ENCODE measurements around the gene KIFBP. TPM values are rescaled to one million over a fixed set of nuclear protein-coding genes. Genes with fewer than 3 reads are reported as not detected.

The KIFBP gene
- total RNA-seq, 1 experiment from 2014 or later = 37.3 TPM

- in situ Hi-C loops (cut with HindIII; ENCODE audit: low pct_unique_long_range_greater_than_20kb, low sequenced_read_pairs) = no loop called here
- no peak for DNase-seq (ENCODE audit: low read depth)
Observed at GRCh38 chr10:69062901-69063300, 74.3 kb downstream of the KIFBP start.

DNA sequence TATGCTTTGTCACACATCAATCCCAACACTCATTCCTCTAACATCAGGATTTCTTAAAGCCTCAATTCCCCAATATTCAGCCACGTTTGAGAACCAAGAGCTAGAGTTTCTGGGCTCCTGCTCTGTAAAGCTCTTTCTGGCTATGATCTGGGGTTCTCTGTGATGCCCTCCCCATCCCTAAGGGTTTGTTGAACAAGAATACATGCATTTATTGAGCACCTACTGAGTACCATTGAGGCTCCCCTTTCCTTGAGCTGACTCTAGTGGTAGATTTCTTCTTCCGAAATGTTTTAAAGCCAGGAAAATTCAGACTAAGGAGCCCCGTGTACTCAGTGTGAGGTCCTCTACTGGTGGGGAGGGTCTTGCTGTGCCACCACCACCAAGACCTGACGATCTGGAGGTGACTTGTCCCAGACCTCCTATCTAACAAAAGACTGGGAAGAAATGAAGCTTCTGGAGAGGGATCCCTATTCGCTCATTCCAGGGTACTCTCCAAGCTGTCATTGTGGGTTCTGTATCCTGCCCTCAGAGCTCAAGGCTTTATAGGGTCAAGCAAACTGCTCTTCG lies 76.2 kb downstream of the KIFBP start:
- no peak for DNase-seq (ENCODE audit: low read depth)
- in situ Hi-C loops (cut with HindIII; ENCODE audit: low pct_unique_long_range_greater_than_20kb, low sequenced_read_pairs) = no loop called here

- peak; percentile 16 for DNase-seq (ENCODE audit: low read depth)
- in situ Hi-C loops (cut with HindIII; ENCODE audit: low pct_unique_long_range_greater_than_20kb, low sequenced_read_pairs) = no loop called here
Observed at GRCh38 chr10:69065406-69066361, 77.1 kb downstream of the KIFBP start.

Other genes starting within 250 kb of the KIFBP start
- 0.68 TPM in 1 of 2 replicates, not detected in the other for gene STOX1, start 161.3 kb upstream of the KIFBP start, total RNA-seq (2014; rRNA removed; shearing (Covaris generic); ENCODE audit: low replicate concordance)
- gene DDX50, start 87.5 kb upstream of the KIFBP start, total RNA-seq (2014; rRNA removed; shearing (Covaris generic); ENCODE audit: low replicate concordance) = 17.2 and 29.2 TPM in 2 replicates
- gene DDX21, start 32.6 kb upstream of the KIFBP start, total RNA-seq (2014; rRNA removed; shearing (Covaris generic); ENCODE audit: low replicate concordance) = 26.4 and 32.4 TPM in 2 replicates
- 288 and 293 TPM in 2 replicates for gene SRGN, start 99.3 kb downstream of the KIFBP start, total RNA-seq (2014; rRNA removed; shearing (Covaris generic); ENCODE audit: low replicate concordance)
- 20.1 and 25.2 TPM in 2 replicates for gene VPS26A, start 135.4 kb downstream of the KIFBP start, total RNA-seq (2014; rRNA removed; shearing (Covaris generic); ENCODE audit: low replicate concordance)
- 18.0 and 23.5 TPM in 2 replicates for gene SUPV3L1, start 191.4 kb downstream of the KIFBP start, total RNA-seq (2014; rRNA removed; shearing (Covaris generic); ENCODE audit: low replicate concordance)
- 52.3 and 68.0 TPM in 2 replicates for gene HKDC1, start 231.5 kb downstream of the KIFBP start, total RNA-seq (2014; rRNA removed; shearing (Covaris generic); ENCODE audit: low replicate concordance)